A549 (cell line): ENCODE measurements around the gene ADK. TPM values are rescaled to one million over a fixed set of nuclear protein-coding genes. Genes with fewer than 3 reads are reported as not detected.

Source experiments
- ATAC-seq, 2 experiments: fragments of 200-7000 bp in 1 of 2; fragments of >200 bp in 1 of 2; cut with Nextera tagmentation in 1 of 2; cut with Tn5 transposase in 1 of 2; 3 replicates each; pipeline versions ENCODE4 v1.8.0 to v1.9.1; 2018 to 2020; ENCODE audit warnings: mild to moderate bottlenecking in 1 of 2, moderate library complexity in 1 of 2
- CTCF ChIA-PET: fragments of 300-600 bp; sonication (Branson Sonifier 250); formaldehyde crosslinking; extraction: SDS; loops from one replicate; lab custom pipeline; 2021; ENCODE audit warnings: antibody characterized with exemption, inconsistent platforms; lab: Yijun Ruan, JAX
- POLR2A ChIA-PET: fragments of 350-600 bp; formaldehyde crosslinking; extraction: SDS; loops from one replicate; lab custom pipeline; 2021; ENCODE audit warnings: antibody characterized with exemption, inconsistent platforms; lab: Yijun Ruan, JAX
- DNase-seq, 2 experiments: peaks; one replicate each; pipeline versions ENCODE4 v3.0.0 to v3.0.0-alpha.2; 2011 to 2016; ENCODE audit warnings: low read depth in 1 of 2, low spot score in 1 of 2
- FAIRE-seq: peaks from 2 replicates; lab custom pipeline; 2011; peaks lifted over from hg19 to GRCh38; lab: Jason Lieb, UNC
- H3K27ac ChIP-seq, 2 experiments: fragments of >200 bp; sonication (Bioruptor Twin); formaldehyde crosslinking; 3 replicates each; pipeline ENCODE4 v1.5.1; 2016 to 2017
- H3K4me1 ChIP-seq: fragments of >200 bp; sonication (Bioruptor Twin); formaldehyde crosslinking; 3 replicates; pipeline ENCODE4 v1.6.1; 2016
- H3K4me2 ChIP-seq: fragments of >200 bp; sonication (Bioruptor Twin); formaldehyde crosslinking; 3 replicates; pipeline ENCODE4 v1.6.1; 2016
- H3K4me3 ChIP-seq: fragments of >200 bp; sonication (Bioruptor Twin); formaldehyde crosslinking; 3 replicates; pipeline ENCODE4 v1.5.1; 2016
- H3K9me3 ChIP-seq: fragments of >200 bp; sonication (Bioruptor Twin); formaldehyde crosslinking; 3 replicates; pipeline ENCODE4 v1.6.1; 2016
- BHLHE40 ChIP-seq: IDR thresholded peaks from 2 replicates; pipeline ENCODE4 v1.6.1; 2012; ENCODE audit warnings: low read depth, low read length, inconsistent platforms
- CBX8 ChIP-seq: fragments of 200-600 bp; sonication (generic); IDR thresholded peaks from 2 replicates; pipeline ENCODE4 v1.6.1; 2016
- CHD4 ChIP-seq: fragments of 200-600 bp; sonication (generic); IDR thresholded peaks from 2 replicates; pipeline ENCODE4 v1.6.1; 2016; ENCODE audit warnings: antibody characterized with exemption, mild to moderate bottlenecking, borderline replicate concordance
- EHF ChIP-seq: fragments of 250-450 bp; sonication (Bioruptor Pico); IDR thresholded peaks from 2 replicates; pipeline ENCODE4 v1.5.0; 2020; ENCODE audit warnings: mild to moderate bottlenecking
- GATA3 ChIP-seq: IDR thresholded peaks from 2 replicates; pipeline ENCODE4 v1.6.1; 2012; ENCODE audit warnings: borderline replicate concordance
- JUNB ChIP-seq: fragments of >200 bp; sonication (Bioruptor Twin); formaldehyde crosslinking; IDR thresholded peaks from 2 replicates; pipeline ENCODE4 v1.6.1; 2016
- KDM1A ChIP-seq: fragments of 200-600 bp; sonication (generic); IDR thresholded peaks from 2 replicates; pipeline ENCODE4 v1.6.1; 2016; ENCODE audit warnings: low read depth, mild to moderate bottlenecking
- KDM5A ChIP-seq: fragments of 200-600 bp; sonication (generic); IDR thresholded peaks from 2 replicates; pipeline ENCODE4 v1.6.1; 2016; ENCODE audit warnings: antibody characterized with exemption, mild to moderate bottlenecking
- NFE2L2 ChIP-seq: fragments of 150-350 bp; conservative IDR thresholded peaks from 2 replicates; pipeline ENCODE4 v1.6.1; 2014; ENCODE audit warnings: low read length
- NR3C1 ChIP-seq: fragments of >200 bp; sonication (Bioruptor Twin); formaldehyde crosslinking; IDR thresholded peaks from 3 replicates; pipeline ENCODE4 v1.6.1; 2017
- PHF8 ChIP-seq: fragments of 200-600 bp; sonication (generic); IDR thresholded peaks from 2 replicates; pipeline ENCODE4 v1.6.1; 2016; ENCODE audit warnings: low read depth, mild to moderate bottlenecking, antibody characterized with exemption, moderate library complexity, borderline replicate concordance
- RARB ChIP-seq: fragments of 250-450 bp; sonication (Bioruptor Pico); IDR thresholded peaks from 2 replicates; pipeline ENCODE4 v1.8.0; 2021; ENCODE audit warnings: mild to moderate bottlenecking, moderate library complexity
- RFX5 ChIP-seq: fragments of 450-650 bp; IDR thresholded peaks from 2 replicates; pipeline ENCODE4 v1.7.1; 2014; ENCODE audit warnings: antibody characterized with exemption, mild to moderate bottlenecking, moderate library complexity
- RNF2 ChIP-seq: fragments of 200-600 bp; sonication (generic); IDR thresholded peaks from 2 replicates; pipeline ENCODE4 v1.6.1; 2016; ENCODE audit warnings: low read depth, mild to moderate bottlenecking, antibody characterized with exemption, moderate library complexity, borderline replicate concordance
- TFCP2L1 ChIP-seq: fragments of 250-450 bp; sonication (Bioruptor Pico); IDR thresholded peaks from 2 replicates; pipeline ENCODE4 v1.5.0; 2021; ENCODE audit warnings: mild to moderate bottlenecking
- ZC3H11A ChIP-seq: fragments of 450-650 bp; IDR thresholded peaks from 2 replicates; pipeline ENCODE4 v1.6.1; 2014; ENCODE audit warnings: antibody characterized with exemption, mild to moderate bottlenecking
- ZFP36 ChIP-seq: fragments of 450-650 bp; IDR thresholded peaks from 2 replicates; pipeline ENCODE4 v1.6.1; 2014; ENCODE audit warnings: borderline replicate concordance; ENCODE audit not compliant: partially characterized antibody
- WGBS: methylation state at CpG from one replicate; pipeline ENCODE4 v1.1.6; 2017; ENCODE audit errors: missing lambda C conversion rate; 5-methylcytosine and 5-hydroxymethylcytosine counted together
- polyA plus RNA-seq, 4 experiments: library from polyadenylated mRNA; depleted of rRNA in 3 of 4; stranded (reverse); fragments of >200 nt; fragmentation: RNase III in 1 of 4; extraction: RNeasy Plus Mini Kit Qiagen cat#74134 plus additional on column Dnase treatment in 1 of 4; gene quantifications; 2 replicates in 3 of 4; 3 replicates in 1 of 4; pipeline ENCODE4 v1.2.3, GENCODE V29; 2011 to 2017
- TF ChIP-seq, protein P1 (sequence below): IDR thresholded peaks from 2 replicates; pipeline ENCODE4 v1.6.1; 2012
- TF ChIP-seq, protein P2 (sequence below): fragments of 250-450 bp; sonication (Bioruptor Pico); IDR thresholded peaks from 2 replicates; pipeline ENCODE4 v1.5.0; 2020; ENCODE audit warnings: low read depth, mild to moderate bottlenecking, moderate library complexity
- TF ChIP-seq, protein P3 (sequence below): IDR thresholded peaks from 2 replicates; pipeline ENCODE4 v1.6.1; 2012
- TF ChIP-seq, protein P4 (sequence below): IDR thresholded peaks from 2 replicates; pipeline ENCODE4 v1.6.1; 2012; ENCODE audit warnings: low read depth, borderline replicate concordance
- TF ChIP-seq, protein P5 (sequence below): fragments of 200-600 bp; sonication (generic); IDR thresholded peaks from 2 replicates; pipeline ENCODE4 v1.6.1; 2016; ENCODE audit warnings: antibody characterized with exemption, mild to moderate bottlenecking, moderate library complexity
- TF ChIP-seq, protein P6 (sequence below): fragments of >200 bp; sonication (Bioruptor Twin); formaldehyde crosslinking; IDR thresholded peaks from 3 replicates; pipeline ENCODE4 v1.6.1; 2016

ADK gene
- polyA plus RNA-seq, 2 of the 4 experiments (the other 2 are of a cell fraction): 35.8 to 40.7 TPM

DNA sequence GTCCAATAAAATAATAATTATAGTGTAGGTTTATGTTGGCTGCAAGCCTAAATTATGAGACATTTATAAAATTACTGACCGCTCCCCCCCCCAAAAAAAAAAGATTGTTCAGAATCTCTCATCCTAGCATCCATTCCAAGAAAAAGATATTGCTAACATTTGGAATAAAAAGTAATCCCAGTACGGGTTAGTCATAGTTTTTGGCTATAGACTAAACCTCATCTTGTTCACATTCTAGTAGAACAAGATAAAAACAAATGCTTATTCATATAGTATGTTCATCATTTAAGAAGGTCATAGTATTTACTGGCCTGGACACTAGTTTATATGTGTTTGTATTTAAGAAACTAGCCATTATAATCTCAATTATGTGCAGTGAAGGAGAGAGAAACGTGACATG is 44.0 kb downstream of the ADK start:
- no peak overlapping the region for H3K27ac ChIP-seq
- no peak for DNase-seq
- POLR2A ChIA-PET: no interaction called here
- no peaks in the 10 kb centered on the region for H3K9me3 ChIP-seq
- 88% methylated on average over 3 of the region's 3 CpGs for WGBS
- TF ChIP-seq ZFP36 (no peak), KDM5A (no peak), BHLHE40 (no peak), NFE2L2 (no peak), GATA3 (no peak), TFCP2L1 (CRISPR knock-in tag) (no peak), RNF2 (no peak), NR3C1 (no peak), RFX5 (no peak), CBX8 (no peak), KDM1A (no peak)
- TF ChIP-seq, protein P1, sequence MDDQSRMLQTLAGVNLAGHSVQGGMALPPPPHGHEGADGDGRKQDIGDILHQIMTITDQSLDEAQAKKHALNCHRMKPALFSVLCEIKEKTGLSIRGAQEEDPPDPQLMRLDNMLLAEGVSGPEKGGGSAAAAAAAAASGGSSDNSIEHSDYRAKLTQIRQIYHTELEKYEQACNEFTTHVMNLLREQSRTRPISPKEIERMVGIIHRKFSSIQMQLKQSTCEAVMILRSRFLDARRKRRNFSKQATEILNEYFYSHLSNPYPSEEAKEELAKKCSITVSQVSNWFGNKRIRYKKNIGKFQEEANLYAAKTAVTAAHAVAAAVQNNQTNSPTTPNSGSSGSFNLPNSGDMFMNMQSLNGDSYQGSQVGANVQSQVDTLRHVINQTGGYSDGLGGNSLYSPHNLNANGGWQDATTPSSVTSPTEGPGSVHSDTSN: no peak
- TF ChIP-seq, protein P2, sequence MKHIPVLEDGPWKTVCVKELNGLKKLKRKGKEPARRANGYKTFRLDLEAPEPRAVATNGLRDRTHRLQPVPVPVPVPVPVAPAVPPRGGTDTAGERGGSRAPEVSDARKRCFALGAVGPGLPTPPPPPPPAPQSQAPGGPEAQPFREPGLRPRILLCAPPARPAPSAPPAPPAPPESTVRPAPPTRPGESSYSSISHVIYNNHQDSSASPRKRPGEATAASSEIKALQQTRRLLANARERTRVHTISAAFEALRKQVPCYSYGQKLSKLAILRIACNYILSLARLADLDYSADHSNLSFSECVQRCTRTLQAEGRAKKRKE (CRISPR knock-in tag): no peak
- TF ChIP-seq, protein P3, sequence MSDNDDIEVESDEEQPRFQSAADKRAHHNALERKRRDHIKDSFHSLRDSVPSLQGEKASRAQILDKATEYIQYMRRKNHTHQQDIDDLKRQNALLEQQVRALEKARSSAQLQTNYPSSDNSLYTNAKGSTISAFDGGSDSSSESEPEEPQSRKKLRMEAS: no peak
- TF ChIP-seq, protein P4, sequence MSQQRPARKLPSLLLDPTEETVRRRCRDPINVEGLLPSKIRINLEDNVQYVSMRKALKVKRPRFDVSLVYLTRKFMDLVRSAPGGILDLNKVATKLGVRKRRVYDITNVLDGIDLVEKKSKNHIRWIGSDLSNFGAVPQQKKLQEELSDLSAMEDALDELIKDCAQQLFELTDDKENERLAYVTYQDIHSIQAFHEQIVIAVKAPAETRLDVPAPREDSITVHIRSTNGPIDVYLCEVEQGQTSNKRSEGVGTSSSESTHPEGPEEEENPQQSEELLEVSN: no peak
- TF ChIP-seq, protein P5, sequence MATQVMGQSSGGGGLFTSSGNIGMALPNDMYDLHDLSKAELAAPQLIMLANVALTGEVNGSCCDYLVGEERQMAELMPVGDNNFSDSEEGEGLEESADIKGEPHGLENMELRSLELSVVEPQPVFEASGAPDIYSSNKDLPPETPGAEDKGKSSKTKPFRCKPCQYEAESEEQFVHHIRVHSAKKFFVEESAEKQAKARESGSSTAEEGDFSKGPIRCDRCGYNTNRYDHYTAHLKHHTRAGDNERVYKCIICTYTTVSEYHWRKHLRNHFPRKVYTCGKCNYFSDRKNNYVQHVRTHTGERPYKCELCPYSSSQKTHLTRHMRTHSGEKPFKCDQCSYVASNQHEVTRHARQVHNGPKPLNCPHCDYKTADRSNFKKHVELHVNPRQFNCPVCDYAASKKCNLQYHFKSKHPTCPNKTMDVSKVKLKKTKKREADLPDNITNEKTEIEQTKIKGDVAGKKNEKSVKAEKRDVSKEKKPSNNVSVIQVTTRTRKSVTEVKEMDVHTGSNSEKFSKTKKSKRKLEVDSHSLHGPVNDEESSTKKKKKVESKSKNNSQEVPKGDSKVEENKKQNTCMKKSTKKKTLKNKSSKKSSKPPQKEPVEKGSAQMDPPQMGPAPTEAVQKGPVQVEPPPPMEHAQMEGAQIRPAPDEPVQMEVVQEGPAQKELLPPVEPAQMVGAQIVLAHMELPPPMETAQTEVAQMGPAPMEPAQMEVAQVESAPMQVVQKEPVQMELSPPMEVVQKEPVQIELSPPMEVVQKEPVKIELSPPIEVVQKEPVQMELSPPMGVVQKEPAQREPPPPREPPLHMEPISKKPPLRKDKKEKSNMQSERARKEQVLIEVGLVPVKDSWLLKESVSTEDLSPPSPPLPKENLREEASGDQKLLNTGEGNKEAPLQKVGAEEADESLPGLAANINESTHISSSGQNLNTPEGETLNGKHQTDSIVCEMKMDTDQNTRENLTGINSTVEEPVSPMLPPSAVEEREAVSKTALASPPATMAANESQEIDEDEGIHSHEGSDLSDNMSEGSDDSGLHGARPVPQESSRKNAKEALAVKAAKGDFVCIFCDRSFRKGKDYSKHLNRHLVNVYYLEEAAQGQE: no peak
- H3K4me2 ChIP-seq: no peak overlapping the region
- ATAC-seq: no peak
- no peak overlapping the region for H3K4me3 ChIP-seq
- CTCF ChIA-PET: no interaction called here
- no peak for FAIRE-seq
- peaks cover 13% of the 10 kb centered on the region for H3K4me1 ChIP-seq

DNA sequence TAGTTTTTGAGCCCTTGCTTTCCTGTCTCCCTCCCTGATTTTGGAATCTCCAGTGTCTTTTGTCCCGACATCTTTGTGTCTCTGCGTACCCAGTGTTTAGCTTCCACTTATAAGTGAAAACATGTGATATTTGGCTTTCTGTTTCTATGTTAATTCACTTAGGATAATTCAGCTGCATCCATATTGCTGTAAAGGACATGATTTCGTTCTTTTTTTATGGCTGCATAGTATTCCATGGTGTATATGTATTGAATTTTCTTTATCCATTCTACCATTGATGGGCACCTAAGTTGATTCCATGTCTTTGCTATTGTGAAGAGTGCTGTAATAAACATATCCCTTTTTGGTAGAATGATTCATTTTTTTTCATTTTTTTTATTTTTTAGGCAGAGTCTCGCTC is 48.3 kb downstream of the ADK start:
- FAIRE-seq (no peak), ATAC-seq (no peak), DNase-seq (no peak)
- Histone ChIP-seq H3K4me2 (no peak overlapping the region), H3K27ac (no peak overlapping the region), H3K9me3 (no peaks in the 10 kb centered on the region), H3K4me3 (no peak overlapping the region), H3K4me1 (no peaks in the 10 kb centered on the region; the same call in 2 of the 3 replicates)
- POLR2A ChIA-PET: no interaction called here
- CTCF ChIA-PET: interaction anchor here (0.9 kb wide), 1 partner anchor 21 kb away, joined by 3 read pairs; no protein-coding TSS in a partner anchor
- WGBS: 87% methylated on average over 4 of the region's 4 CpGs
- TF ChIP-seq ZC3H11A (no peak), TFCP2L1 (CRISPR knock-in tag) (no peak), NR3C1 (no peak), CHD4 (no peak), JUNB (no peak), RNF2 (no peak), CBX8 (no peak), RARB (CRISPR knock-in tag) (no peak), EHF (CRISPR knock-in tag) (no peak), PHF8 (no peak)
- TF ChIP-seq, protein P6, sequence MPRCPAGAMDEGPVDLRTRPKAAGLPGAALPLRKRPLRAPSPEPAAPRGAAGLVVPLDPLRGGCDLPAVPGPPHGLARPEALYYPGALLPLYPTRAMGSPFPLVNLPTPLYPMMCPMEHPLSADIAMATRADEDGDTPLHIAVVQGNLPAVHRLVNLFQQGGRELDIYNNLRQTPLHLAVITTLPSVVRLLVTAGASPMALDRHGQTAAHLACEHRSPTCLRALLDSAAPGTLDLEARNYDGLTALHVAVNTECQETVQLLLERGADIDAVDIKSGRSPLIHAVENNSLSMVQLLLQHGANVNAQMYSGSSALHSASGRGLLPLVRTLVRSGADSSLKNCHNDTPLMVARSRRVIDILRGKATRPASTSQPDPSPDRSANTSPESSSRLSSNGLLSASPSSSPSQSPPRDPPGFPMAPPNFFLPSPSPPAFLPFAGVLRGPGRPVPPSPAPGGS: no peak
